HG02981 (cell line): ENCODE measurements around the gene DIAPH2.

Experiments
- ATAC-seq: cut with Tn5 transposase; IDR thresholded peaks from one replicate; pipeline ENCODE4 v1.9.1; 2021; ENCODE audit warnings: mild to moderate bottlenecking, moderate library complexity; ENCODE audit not compliant: unreplicated experiment

The DIAPH2 gene

GRCh38 chrX:97629597-97629985 is 944.9 kb downstream of the DIAPH2 start:
- no peak for ATAC-seq

- ATAC-seq = no peak
Observed at GRCh38 chrX:97633798-97634197, 949.2 kb downstream of the DIAPH2 start.

GRCh38 chrX:97636473-97637140 is 952.0 kb downstream of the DIAPH2 start:
- no peak for ATAC-seq

- no peak for ATAC-seq
Observed at GRCh38 chrX:97637289-97637688, 952.6 kb downstream of the DIAPH2 start.

GRCh38 chrX:97638621-97639020 is 954.0 kb downstream of the DIAPH2 start:
- no peak for ATAC-seq

GRCh38 chrX:97639526-97639925 is 954.9 kb downstream of the DIAPH2 start:
- ATAC-seq = peak; percentile 76
